DOHH2 (cell line): ENCODE measurements around the gene ZG16.
"Not testable (repeated sequence)": the region's sequence is repeated elsewhere in the genome, so short reads cannot be mapped to it uniquely, and the experiment has no call there.

ENCODE experiments used
- EZH2phosphoT487 ChIP-seq: fragments of 200-600 bp; sonication (generic); IDR thresholded peaks from 2 replicates; pipeline ENCODE4 v1.6.1; 2017; ENCODE audit warnings: borderline replicate concordance, mild to moderate bottlenecking, antibody characterized with exemption, low read length, moderate library complexity, mixed read lengths
- TF ChIP-seq, protein P1 (sequence below): fragments of 200-600 bp; sonication (generic); IDR thresholded peaks from one replicate; pipeline ENCODE4 v1.5.1; 2014; ENCODE audit warnings: antibody characterized with exemption, mild to moderate bottlenecking, low read depth, low read length; ENCODE audit not compliant: poor library complexity, severe bottlenecking

DNA sequence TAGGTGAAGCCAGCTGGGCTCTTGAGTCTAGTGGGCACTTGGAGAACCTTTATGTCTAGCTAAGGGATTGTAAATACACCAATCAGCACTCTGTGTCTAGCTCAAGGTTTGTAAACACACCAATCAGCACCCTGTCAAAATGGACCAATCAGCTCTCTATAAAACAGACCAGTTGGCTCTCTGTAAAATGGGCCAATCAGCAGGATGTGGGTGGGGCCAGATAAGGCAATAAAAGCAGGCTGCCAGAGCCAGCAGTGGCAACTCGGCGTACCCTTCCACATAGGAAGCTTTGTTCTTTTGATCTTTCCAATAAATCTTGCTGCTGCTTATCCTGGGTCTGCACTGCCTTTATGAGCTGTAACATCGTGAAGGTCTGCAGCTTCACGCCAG lies 29.3 kb upstream of the ZG16 start:
- not testable (repeated sequence) for TF ChIP-seq EZH2phosphoT487
- TF ChIP-seq, protein P1, sequence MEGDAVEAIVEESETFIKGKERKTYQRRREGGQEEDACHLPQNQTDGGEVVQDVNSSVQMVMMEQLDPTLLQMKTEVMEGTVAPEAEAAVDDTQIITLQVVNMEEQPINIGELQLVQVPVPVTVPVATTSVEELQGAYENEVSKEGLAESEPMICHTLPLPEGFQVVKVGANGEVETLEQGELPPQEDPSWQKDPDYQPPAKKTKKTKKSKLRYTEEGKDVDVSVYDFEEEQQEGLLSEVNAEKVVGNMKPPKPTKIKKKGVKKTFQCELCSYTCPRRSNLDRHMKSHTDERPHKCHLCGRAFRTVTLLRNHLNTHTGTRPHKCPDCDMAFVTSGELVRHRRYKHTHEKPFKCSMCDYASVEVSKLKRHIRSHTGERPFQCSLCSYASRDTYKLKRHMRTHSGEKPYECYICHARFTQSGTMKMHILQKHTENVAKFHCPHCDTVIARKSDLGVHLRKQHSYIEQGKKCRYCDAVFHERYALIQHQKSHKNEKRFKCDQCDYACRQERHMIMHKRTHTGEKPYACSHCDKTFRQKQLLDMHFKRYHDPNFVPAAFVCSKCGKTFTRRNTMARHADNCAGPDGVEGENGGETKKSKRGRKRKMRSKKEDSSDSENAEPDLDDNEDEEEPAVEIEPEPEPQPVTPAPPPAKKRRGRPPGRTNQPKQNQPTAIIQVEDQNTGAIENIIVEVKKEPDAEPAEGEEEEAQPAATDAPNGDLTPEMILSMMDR = not testable (repeated sequence)
